ENCODE results near the gene NPHP4. TPM values are rescaled to one million over a fixed set of nuclear protein-coding genes. Genes with fewer than 3 reads are reported as not detected.

Gene NPHP4
- total and polyA plus RNA-seq, 12 donors = 2.7 to 13.2 (median 7.3) TPM

DNA sequence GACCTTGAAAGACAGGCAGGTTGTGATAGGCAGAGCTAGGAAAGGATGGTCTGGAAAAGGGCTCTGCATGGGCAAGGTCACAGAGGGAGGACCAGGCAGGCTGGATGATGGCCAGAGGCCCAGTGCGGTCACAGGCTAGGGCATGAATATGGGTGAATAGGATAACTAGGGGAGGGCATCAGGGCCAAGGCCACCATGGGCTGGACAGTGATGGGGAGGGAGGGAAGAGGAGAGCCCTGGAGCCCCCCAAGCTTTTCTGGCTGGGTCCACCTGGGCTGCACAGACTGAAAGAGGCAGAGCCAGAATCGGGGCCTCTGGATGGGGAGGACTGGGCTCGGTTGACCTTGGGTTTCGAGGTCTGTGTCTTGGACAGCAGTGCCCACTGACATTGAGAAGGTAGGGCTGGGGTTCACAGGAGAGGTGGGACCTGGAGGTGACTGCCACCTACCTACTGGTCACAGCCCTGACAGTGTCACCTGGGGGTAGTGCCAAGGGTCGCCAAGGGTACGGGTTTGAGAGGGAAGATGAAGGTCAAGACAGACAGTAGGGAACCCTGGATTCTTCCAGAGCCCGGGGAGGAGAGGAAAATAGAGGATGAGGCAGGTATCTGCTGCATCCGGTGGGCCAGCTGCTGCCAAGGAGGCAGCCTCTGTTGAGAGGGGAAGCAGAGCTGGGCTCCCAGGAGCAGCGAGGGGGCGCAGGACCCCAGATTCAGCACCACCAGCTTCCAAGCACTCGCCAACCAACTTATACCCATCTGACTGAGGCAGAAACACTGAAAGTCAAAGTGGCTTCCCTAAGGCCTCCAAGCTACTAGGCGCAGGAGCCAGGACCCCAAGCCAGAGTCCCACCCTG, 6.1 kb upstream of the NPHP4 start:
- peaks cover 7 to 22% of the 10 kb centered on the region in 2 donors for H3K4me1 ChIP-seq (replicated peaks in 1 of 2)
- no peaks in the 10 kb centered on the region for H3K36me3 ChIP-seq (replicated peaks in 1 of 2)
- no peak overlapping the region for H3K4me3 ChIP-seq
- no peak overlapping the region for H3K27ac ChIP-seq
- no peaks in the 10 kb centered on the region for H3K9me3 ChIP-seq (replicated peaks in 1 of 3)
- H3K27me3 ChIP-seq = no peaks in the 10 kb centered on the region
- intact Hi-C loops (cut with DNase I) = no loop called here
- TF ChIP-seq, protein P1, sequence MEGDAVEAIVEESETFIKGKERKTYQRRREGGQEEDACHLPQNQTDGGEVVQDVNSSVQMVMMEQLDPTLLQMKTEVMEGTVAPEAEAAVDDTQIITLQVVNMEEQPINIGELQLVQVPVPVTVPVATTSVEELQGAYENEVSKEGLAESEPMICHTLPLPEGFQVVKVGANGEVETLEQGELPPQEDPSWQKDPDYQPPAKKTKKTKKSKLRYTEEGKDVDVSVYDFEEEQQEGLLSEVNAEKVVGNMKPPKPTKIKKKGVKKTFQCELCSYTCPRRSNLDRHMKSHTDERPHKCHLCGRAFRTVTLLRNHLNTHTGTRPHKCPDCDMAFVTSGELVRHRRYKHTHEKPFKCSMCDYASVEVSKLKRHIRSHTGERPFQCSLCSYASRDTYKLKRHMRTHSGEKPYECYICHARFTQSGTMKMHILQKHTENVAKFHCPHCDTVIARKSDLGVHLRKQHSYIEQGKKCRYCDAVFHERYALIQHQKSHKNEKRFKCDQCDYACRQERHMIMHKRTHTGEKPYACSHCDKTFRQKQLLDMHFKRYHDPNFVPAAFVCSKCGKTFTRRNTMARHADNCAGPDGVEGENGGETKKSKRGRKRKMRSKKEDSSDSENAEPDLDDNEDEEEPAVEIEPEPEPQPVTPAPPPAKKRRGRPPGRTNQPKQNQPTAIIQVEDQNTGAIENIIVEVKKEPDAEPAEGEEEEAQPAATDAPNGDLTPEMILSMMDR (IDR thresholded peaks at IDR 0.05) = no peak
- no peak for TF ChIP-seq POLR2A (IDR thresholded peaks at IDR 0.05)
- 87 to 91% (median 91%) methylated on average over 8 to 12 of the region's 12 CpGs for WGBS, 4 donors
- DNase-seq = peak in 2 of 7 donors; percentile 8 to 42

DNA sequence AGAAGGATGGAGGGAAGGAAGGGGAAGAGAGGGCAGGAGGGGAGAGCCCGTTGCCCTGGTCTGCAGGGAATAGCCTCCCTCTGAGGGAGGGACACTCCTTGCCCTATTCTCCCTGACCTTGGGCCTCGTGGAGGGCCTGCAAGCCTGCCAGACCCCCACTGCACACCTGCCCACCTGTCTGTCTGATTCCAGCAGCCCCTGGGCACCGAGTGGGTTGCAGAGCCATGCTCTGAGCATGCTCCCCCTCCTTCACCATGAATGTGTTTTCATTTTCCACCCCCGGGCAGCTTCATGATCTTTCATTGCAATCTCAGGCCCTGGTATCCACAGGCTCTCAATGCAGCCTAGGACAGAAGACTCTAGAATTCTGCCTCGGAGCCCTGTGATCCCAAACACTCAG, 5.1 kb upstream of the NPHP4 start:
- Histone ChIP-seq H3K4me3 (no peak overlapping the region), H3K27ac (no peak overlapping the region), H3K4me1 (replicated peaks in 1 of 2) (peaks cover 6 to 16% of the 10 kb centered on the region in 2 donors), H3K36me3 (replicated peaks in 1 of 2) (no peaks in the 10 kb centered on the region), H3K9me3 (replicated peaks in 1 of 3) (no peaks in the 10 kb centered on the region), H3K27me3 (no peaks in the 10 kb centered on the region)
- TF ChIP-seq, protein P1 (IDR thresholded peaks at IDR 0.05) = no peak
- TF ChIP-seq POLR2A (IDR thresholded peaks at IDR 0.05) = no peak
- peak in 1 of 7 donors; percentile 5 for DNase-seq
- intact Hi-C loops (cut with DNase I) = no loop called here
- WGBS, 4 donors = 72 to 79% (median 76%) methylated on average over 5 of the region's 5 CpGs

DNA sequence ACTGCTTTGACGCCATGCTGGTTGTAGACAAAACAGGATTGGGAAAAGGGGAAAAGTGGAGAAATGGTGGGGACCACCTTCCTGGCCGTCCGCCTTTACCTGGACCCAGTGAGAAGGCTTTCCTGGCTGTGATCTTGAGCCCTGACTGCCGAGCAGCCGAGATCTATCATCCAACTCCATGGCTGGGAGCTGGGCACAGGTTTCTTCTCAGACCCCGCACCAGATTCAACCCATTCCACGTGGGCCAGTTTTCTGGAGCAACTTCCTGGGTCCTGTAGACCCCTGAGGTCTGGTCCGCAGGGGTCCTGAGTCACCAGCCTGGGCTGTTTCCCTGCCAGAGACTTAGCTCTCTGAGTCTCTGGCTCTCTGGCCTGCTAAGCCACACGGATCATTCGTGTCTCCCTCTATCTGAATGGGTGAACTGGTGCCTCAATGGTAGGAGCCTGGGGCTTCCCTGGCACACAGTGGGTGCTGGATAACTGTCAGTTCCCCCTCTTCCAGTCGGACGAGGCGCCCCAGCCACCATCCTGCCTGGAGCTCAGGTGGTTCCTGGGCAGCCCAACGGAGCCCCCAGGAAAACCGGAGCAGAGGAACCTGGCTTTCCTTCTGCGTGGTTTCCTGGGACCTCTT, 4.5 kb upstream of the NPHP4 start:
- peaks cover 6 to 10% of the 10 kb centered on the region in 2 donors for H3K4me1 ChIP-seq (replicated peaks in 1 of 2)
- no peak overlapping the region for H3K27ac ChIP-seq
- no peak overlapping the region for H3K4me3 ChIP-seq
- intact Hi-C loops (cut with DNase I) = no loop called here
- no peak for TF ChIP-seq POLR2A (IDR thresholded peaks at IDR 0.05)
- TF ChIP-seq, protein P1 (IDR thresholded peaks at IDR 0.05) = no peak
- H3K9me3 ChIP-seq (replicated peaks in 1 of 3) = no peaks in the 10 kb centered on the region
- peak in 1 of 7 donors; percentile 5 for DNase-seq
- H3K27me3 ChIP-seq = no peaks in the 10 kb centered on the region
- 86 to 92% (median 91%) methylated on average over 8 to 16 of the region's 16 CpGs for WGBS, 4 donors
- no peaks in the 10 kb centered on the region for H3K36me3 ChIP-seq (replicated peaks in 1 of 2)

DNA sequence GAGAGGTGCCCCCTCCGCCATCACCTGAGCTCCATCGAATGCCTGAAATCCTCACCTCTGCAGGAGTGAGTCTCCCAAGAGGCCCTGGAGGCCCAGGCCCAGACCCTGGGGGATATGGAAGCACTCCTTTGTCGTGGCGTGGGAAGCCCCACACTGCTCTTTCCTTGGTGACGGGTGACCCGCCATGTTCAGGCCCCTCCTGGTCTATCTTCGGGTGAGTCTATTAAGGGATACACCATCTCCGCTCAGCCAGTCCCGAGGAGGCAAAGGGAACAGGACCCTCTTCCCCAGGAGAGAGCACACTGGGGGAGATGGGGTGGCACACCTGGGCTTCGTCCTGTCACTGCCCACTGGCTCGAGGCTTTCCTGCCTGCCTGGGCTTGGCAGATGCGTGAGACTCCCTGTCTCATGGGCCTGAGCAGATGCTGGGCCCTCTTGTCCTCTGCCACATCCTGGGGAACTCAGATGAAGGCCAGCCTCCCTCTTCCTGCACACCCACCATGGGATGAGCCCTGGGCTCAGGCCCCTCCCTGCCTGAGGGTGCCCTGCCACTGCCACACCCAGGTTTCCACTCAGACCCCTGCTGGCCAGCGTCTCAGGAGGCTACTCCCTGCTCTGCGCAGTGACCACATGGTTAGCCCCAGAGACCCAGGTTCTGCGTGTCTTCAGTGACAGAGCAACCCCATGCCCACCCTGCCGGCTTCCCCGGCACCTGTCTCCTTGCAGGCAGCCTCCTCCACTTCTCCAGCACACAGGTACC, 3.8 kb upstream of the NPHP4 start:
- Histone ChIP-seq H3K27me3 (no peaks in the 10 kb centered on the region), H3K27ac (no peak overlapping the region), H3K4me1 (replicated peaks in 1 of 2) (peaks cover 6 to 11% of the 10 kb centered on the region in 2 donors), H3K36me3 (replicated peaks in 1 of 2) (no peaks in the 10 kb centered on the region), H3K9me3 (replicated peaks in 1 of 3) (no peaks in the 10 kb centered on the region), H3K4me3 (no peak overlapping the region)
- 95 to 97% (median 96%) methylated on average over 4 to 17 of the region's 17 CpGs for WGBS, 4 donors
- intact Hi-C loops (cut with DNase I) = no loop called here
- no peak for TF ChIP-seq POLR2A (IDR thresholded peaks at IDR 0.05)
- TF ChIP-seq, protein P1 (IDR thresholded peaks at IDR 0.05) = no peak
- DNase-seq = no peak
